MM.1S (cell line): ENCODE measurements around the gene RALY.

Experiments used
- DNase-seq: peaks from one replicate; pipeline ENCODE4 v3.0.0-alpha.2; 2015
- H2AFZ ChIP-seq: fragments of 300-600 bp; sonication (generic); 2 replicates; pipeline ENCODE4 v1.6.0; 2016; ENCODE audit warnings: antibody characterized with exemption, low read length
- H3F3A ChIP-seq: fragments of 300-600 bp; sonication (generic); 2 replicates; pipeline ENCODE4 v1.6.1; 2016; ENCODE audit warnings: mild to moderate bottlenecking, antibody characterized with exemption, low read length, moderate library complexity, mixed read lengths; ENCODE audit not compliant: insufficient read depth
- H3K27ac ChIP-seq: fragments of 300-600 bp; sonication (generic); 2 replicates; pipeline ENCODE4 v1.5.1; 2016; ENCODE audit warnings: mild to moderate bottlenecking, low read length
- H3K27me3 ChIP-seq: fragments of 300-600 bp; sonication (generic); replicated peaks from 2 replicates; pipeline ENCODE4 v1.6.0; 2016; ENCODE audit warnings: low read length; ENCODE audit not compliant: insufficient read depth
- H3K36me3 ChIP-seq: fragments of 300-600 bp; sonication (generic); replicated peaks from 2 replicates; pipeline ENCODE4 v1.6.1; 2016; ENCODE audit warnings: mild to moderate bottlenecking, low read length, mixed read lengths; ENCODE audit not compliant: insufficient read depth
- H3K4me1 ChIP-seq: fragments of 300-600 bp; sonication (generic); 2 replicates; pipeline ENCODE4 v1.6.1; 2016; ENCODE audit warnings: low read length, mixed read lengths
- H3K4me2 ChIP-seq: fragments of 300-600 bp; sonication (generic); 2 replicates; pipeline ENCODE4 v1.6.0; 2016; ENCODE audit warnings: low read depth, low read length
- H3K4me3 ChIP-seq: fragments of 300-600 bp; sonication (generic); 2 replicates; pipeline ENCODE4 v1.5.1; 2016; ENCODE audit warnings: low read length, mixed read lengths
- H3K79me2 ChIP-seq: fragments of 300-600 bp; sonication (generic); 2 replicates; pipeline ENCODE4 v1.6.1; 2016; ENCODE audit warnings: mixed run types, low read length, mixed read lengths
- H3K9ac ChIP-seq: fragments of 300-600 bp; sonication (generic); 2 replicates; pipeline ENCODE4 v1.6.1; 2016; ENCODE audit warnings: low read length, mixed read lengths
- H3K9me2 ChIP-seq: fragments of 300-600 bp; sonication (generic); replicated peaks from 2 replicates; pipeline ENCODE4 v1.6.1; 2016; ENCODE audit warnings: mild to moderate bottlenecking, low read length, mixed read lengths; ENCODE audit not compliant: insufficient read depth
- H3K9me3 ChIP-seq: fragments of 300-600 bp; sonication (generic); replicated peaks from 2 replicates; pipeline ENCODE4 v1.6.1; 2016; ENCODE audit warnings: mild to moderate bottlenecking, low read length, mixed read lengths; ENCODE audit not compliant: insufficient read depth
- H4K20me1 ChIP-seq: fragments of 300-600 bp; sonication (generic); 2 replicates; pipeline ENCODE4 v1.6.1; 2016; ENCODE audit warnings: mild to moderate bottlenecking, low read length, moderate library complexity, mixed read lengths; ENCODE audit not compliant: insufficient read depth
- EZH2 ChIP-seq: fragments of 300-600 bp; sonication (generic); optimal IDR thresholded peaks from 2 replicates; pipeline ENCODE3; 2017; ENCODE audit warnings: low read depth, mild to moderate bottlenecking, antibody characterized with exemption, low read length, mixed read lengths
- EZH2phosphoT487 ChIP-seq: fragments of 300-600 bp; sonication (generic); IDR thresholded peaks from 2 replicates; pipeline ENCODE4 v1.6.1; 2018; ENCODE audit warnings: antibody characterized with exemption, low read length
- TF ChIP-seq, protein P1 (sequence below): fragments of 300-600 bp; sonication (generic); IDR thresholded peaks from 2 replicates; pipeline ENCODE4 v1.5.1; 2016; ENCODE audit warnings: antibody characterized with exemption, low read length, mixed read lengths

The RALY gene

DNA sequence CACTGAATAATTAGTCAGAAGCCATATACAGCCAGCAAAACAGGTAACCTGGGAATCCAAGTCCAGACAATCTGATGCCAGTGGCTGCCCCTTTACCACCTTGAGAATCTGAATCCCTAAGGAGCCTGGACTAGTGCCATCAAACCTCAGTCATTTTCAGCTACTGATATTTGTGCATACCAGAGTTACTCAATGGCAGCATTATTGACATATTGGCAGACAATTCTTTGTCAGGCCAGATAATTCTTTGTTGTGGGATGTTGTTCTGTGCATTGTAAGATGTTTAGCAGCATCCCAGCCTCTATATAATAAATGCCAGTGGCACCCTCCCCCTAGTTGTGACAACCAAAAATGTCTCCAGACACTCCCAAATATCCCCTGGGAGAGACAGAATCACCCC is 121.5 kb downstream of the RALY start:
- H3K36me3 ChIP-seq: no peaks in the 10 kb centered on the region
- peaks cover 4% of the 10 kb centered on the region for H4K20me1 ChIP-seq
- H3K4me1 ChIP-seq: no peaks in the 10 kb centered on the region
- no peak overlapping the region for H3K4me2 ChIP-seq
- no peaks in the 10 kb centered on the region for H3K9me3 ChIP-seq
- H3K9me2 ChIP-seq: no peaks in the 10 kb centered on the region
- no peak overlapping the region for H3K27ac ChIP-seq
- H3F3A ChIP-seq: peaks cover 13% of the 10 kb centered on the region
- H3K27me3 ChIP-seq: no peaks in the 10 kb centered on the region
- H2AFZ ChIP-seq: no peak overlapping the region
- TF ChIP-seq EZH2: no peak
- no peak for TF ChIP-seq EZH2phosphoT487
- TF ChIP-seq, protein P1, sequence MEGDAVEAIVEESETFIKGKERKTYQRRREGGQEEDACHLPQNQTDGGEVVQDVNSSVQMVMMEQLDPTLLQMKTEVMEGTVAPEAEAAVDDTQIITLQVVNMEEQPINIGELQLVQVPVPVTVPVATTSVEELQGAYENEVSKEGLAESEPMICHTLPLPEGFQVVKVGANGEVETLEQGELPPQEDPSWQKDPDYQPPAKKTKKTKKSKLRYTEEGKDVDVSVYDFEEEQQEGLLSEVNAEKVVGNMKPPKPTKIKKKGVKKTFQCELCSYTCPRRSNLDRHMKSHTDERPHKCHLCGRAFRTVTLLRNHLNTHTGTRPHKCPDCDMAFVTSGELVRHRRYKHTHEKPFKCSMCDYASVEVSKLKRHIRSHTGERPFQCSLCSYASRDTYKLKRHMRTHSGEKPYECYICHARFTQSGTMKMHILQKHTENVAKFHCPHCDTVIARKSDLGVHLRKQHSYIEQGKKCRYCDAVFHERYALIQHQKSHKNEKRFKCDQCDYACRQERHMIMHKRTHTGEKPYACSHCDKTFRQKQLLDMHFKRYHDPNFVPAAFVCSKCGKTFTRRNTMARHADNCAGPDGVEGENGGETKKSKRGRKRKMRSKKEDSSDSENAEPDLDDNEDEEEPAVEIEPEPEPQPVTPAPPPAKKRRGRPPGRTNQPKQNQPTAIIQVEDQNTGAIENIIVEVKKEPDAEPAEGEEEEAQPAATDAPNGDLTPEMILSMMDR: no peak
- no peak for DNase-seq
- peaks cover 18% of the 10 kb centered on the region for H3K79me2 ChIP-seq
- H3K9ac ChIP-seq: no peak overlapping the region
- H3K4me3 ChIP-seq: no peak overlapping the region

- DNase-seq: no peak
- no peaks in the 10 kb centered on the region for H3K27me3 ChIP-seq
- peaks cover 11% of the 10 kb centered on the region for H3K4me1 ChIP-seq
- no peaks in the 10 kb centered on the region for H3K36me3 ChIP-seq
- H3K9ac ChIP-seq: no peak overlapping the region
- no peaks in the 10 kb centered on the region for H3K9me2 ChIP-seq
- no peak overlapping the region for H3K27ac ChIP-seq
- H2AFZ ChIP-seq: no peak overlapping the region
- TF ChIP-seq, protein P1: no peak
- TF ChIP-seq EZH2: no peak
- TF ChIP-seq EZH2phosphoT487: no peak
- H3K4me2 ChIP-seq: no peak overlapping the region
- H3K4me3 ChIP-seq: no peak overlapping the region
- no peaks in the 10 kb centered on the region for H3K79me2 ChIP-seq
- no peaks in the 10 kb centered on the region for H4K20me1 ChIP-seq
- no peaks in the 10 kb centered on the region for H3K9me3 ChIP-seq
- H3F3A ChIP-seq: peaks cover 8% of the 10 kb centered on the region
Observed at GRCh38 chr20:34120213-34120612, 126.5 kb downstream of the RALY start.

- Histone ChIP-seq H4K20me1 (no peaks in the 10 kb centered on the region), H3K4me2 (no peak overlapping the region), H3K9ac (no peak overlapping the region), H3K9me3 (no peaks in the 10 kb centered on the region), H3K9me2 (no peaks in the 10 kb centered on the region), H2AFZ (no peak overlapping the region), H3K27me3 (no peaks in the 10 kb centered on the region), H3K27ac (no peak overlapping the region), H3K4me1 (peaks cover 11% of the 10 kb centered on the region), H3K4me3 (no peak overlapping the region), H3F3A (peaks cover 8% of the 10 kb centered on the region), H3K36me3 (no peaks in the 10 kb centered on the region), H3K79me2 (no peaks in the 10 kb centered on the region)
- TF ChIP-seq EZH2phosphoT487 (no peak), EZH2 (no peak)
- TF ChIP-seq, protein P1: no peak
- DNase-seq: no peak
Observed at GRCh38 chr20:34122274-34122980, 128.7 kb downstream of the RALY start.
